BJ (cell line): Measurements from ENCODE around the gene NPFFR2. TPM values are rescaled to one million over a fixed set of nuclear protein-coding genes. Genes with fewer than 3 reads are reported as not detected.
"Not testable (repeated sequence)": the region's sequence is repeated elsewhere in the genome, so short reads cannot be mapped to it uniquely, and the experiment has no call there.

Experiments
- CTCF ChIA-PET: fragments of 350-600 bp; formaldehyde crosslinking; extraction: SDS; loops from one replicate; lab custom pipeline; 2021; ENCODE audit warnings: antibody characterized with exemption, inconsistent platforms; lab: Yijun Ruan, JAX
- POLR2A ChIA-PET: fragments of 300-600 bp; sonication (Branson Sonifier 250); formaldehyde crosslinking; extraction: SDS; loops from one replicate; lab custom pipeline; 2021; ENCODE audit warnings: antibody characterized with exemption; lab: Charles Lee
- DNase-seq: peaks from one replicate; pipeline ENCODE4 v3.0.0-alpha.2; 2011; ENCODE audit warnings: low read depth
- H3K27me3 ChIP-seq: 2 replicates; pipeline ENCODE4 v1.6.0; 2011; ENCODE audit warnings: low read length; ENCODE audit not compliant: control insufficient read depth, insufficient read depth
- H3K36me3 ChIP-seq: 2 replicates; pipeline ENCODE4 v1.5.1; 2011; ENCODE audit warnings: low read length; ENCODE audit not compliant: control insufficient read depth, insufficient read depth
- H3K4me3 ChIP-seq: 2 replicates; pipeline ENCODE4 v1.5.1; 2011; ENCODE audit warnings: low read depth, mild to moderate bottlenecking, control low read depth, low read length
- CTCF ChIP-seq: IDR thresholded peaks from 2 replicates; pipeline ENCODE4 v1.5.1; 2011; ENCODE audit warnings: low read depth, mild to moderate bottlenecking, control low read depth, inconsistent platforms, low read length, moderate library complexity; ENCODE audit not compliant: insufficient read depth
- polyA plus RNA-seq: library from polyadenylated mRNA; depleted of rRNA; stranded (reverse); fragments of >200 nt; gene quantifications from 2 replicates; pipeline ENCODE4 v1.2.3, GENCODE V29; 2011

The NPFFR2 gene
- polyA plus RNA-seq, 1 experiment, result not detected

GRCh38 chr4:72084587-72085011 is 52.8 kb downstream of the NPFFR2 start:
- Histone ChIP-seq H3K36me3 (no peaks in the 10 kb centered on the region), H3K4me3 (no peak overlapping the region), H3K27me3 (no peaks in the 10 kb centered on the region)
- CTCF ChIA-PET, result interaction anchor here (0.7 kb wide), 1 partner anchor 9 kb away, joined by 3 read pairs; no protein-coding TSS in a partner anchor
- POLR2A ChIA-PET, result no interaction called here
- no peak for DNase-seq
- no peak for TF ChIP-seq CTCF

- H3K36me3 ChIP-seq, H3K4me3 ChIP-seq, H3K27me3 ChIP-seq, POLR2A ChIA-PET, DNase-seq, CTCF ChIA-PET: not testable (repeated sequence)
Measured at GRCh38 chr4:72090606-72091005, 58.8 kb downstream of the NPFFR2 start.

GRCh38 chr4:72094059-72094797 is 62.4 kb downstream of the NPFFR2 start:
- TF ChIP-seq CTCF, result no peak
- ChIA-PET CTCF (interaction anchor here (1.0 kb wide), 1 partner anchor 20 kb away, joined by 3 read pairs; no protein-coding TSS in a partner anchor), POLR2A (no interaction called here)

DNA sequence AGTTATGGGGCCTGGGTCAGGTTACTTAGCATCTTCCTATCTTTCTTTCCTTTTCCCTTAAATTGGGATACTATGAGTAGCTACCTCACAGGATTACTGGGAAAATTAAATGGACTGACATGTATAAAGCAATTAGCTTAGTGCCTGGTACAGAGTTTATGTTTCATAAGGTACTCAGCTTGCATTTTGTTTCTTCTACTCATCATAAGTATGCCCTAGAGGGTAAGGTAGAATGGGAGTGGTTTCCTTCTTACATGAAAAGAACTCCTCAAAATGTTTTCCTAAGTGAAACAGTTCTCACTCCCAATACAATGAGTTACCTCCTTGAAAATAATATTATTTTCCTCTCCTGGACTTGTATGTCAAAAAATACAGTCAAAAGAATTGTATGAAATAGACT is 75.7 kb downstream of the NPFFR2 start:
- Histone ChIP-seq H3K36me3 (no peaks in the 10 kb centered on the region), H3K4me3 (no peak overlapping the region), H3K27me3 (no peaks in the 10 kb centered on the region)
- TF ChIP-seq CTCF, result no peak
- POLR2A ChIA-PET, result no interaction called here
- DNase-seq, result no peak
- CTCF ChIA-PET, result no interaction called here

More at GRCh38 chr4:72094059-72094797, 62.4 kb downstream of the NPFFR2 start:
- Histone ChIP-seq H3K4me3 (no peak overlapping the region), H3K36me3 (no peaks in the 10 kb centered on the region), H3K27me3 (no peaks in the 10 kb centered on the region)
- DNase-seq, result no peak

- no peak for TF ChIP-seq CTCF
- Histone ChIP-seq H3K36me3 (no peaks in the 10 kb centered on the region), H3K27me3 (no peaks in the 10 kb centered on the region), H3K4me3 (no peak overlapping the region)
- no peak for DNase-seq
- ChIA-PET POLR2A (no interaction called here), CTCF (no interaction called here)
Measured at GRCh38 chr4:72109364-72109763, 77.6 kb downstream of the NPFFR2 start.
